Neutrophil (primary cell): ENCODE data around the gene LRRC4C.

Source experiments
- H3K27ac ChIP-seq: fragments of 200-600 bp; sonication (generic); 2 replicates; pipeline ENCODE4 v1.5.1; 2016; ENCODE audit warnings: mild to moderate bottlenecking, moderate library complexity
- H3K27me3 ChIP-seq: fragments of 200-600 bp; sonication (generic); 2 replicates; pipeline ENCODE4 v1.6.0; 2016; ENCODE audit warnings: mild to moderate bottlenecking
- H3K36me3 ChIP-seq: fragments of 200-600 bp; sonication (generic); 2 replicates; pipeline ENCODE4 v1.5.1; 2017
- H3K4me1 ChIP-seq, 2 experiments: fragments of 200-600 bp in 1 of 2; sonication (generic) in 1 of 2; 1 replicate in 1 of 2; 2 replicates in 1 of 2; pipeline versions ENCODE4 v1.5.1 to v1.6.1; 2013 to 2016; ENCODE audit warnings: low read depth in 1 of 2, low read length in 1 of 2, mild to moderate bottlenecking in 1 of 2, moderate library complexity in 1 of 2; ENCODE audit not compliant: control insufficient read depth in 1 of 2, insufficient read depth in 1 of 2
- H3K4me3 ChIP-seq, 2 experiments: fragments of 200-600 bp in 1 of 2; sonication (generic) in 1 of 2; 1 replicate in 1 of 2; 2 replicates in 1 of 2; pipeline ENCODE4 v1.5.1; 2013 to 2016; ENCODE audit warnings: low read depth in 1 of 2, low read length in 1 of 2, mild to moderate bottlenecking in 1 of 2, moderate library complexity in 1 of 2
- H3K9me3 ChIP-seq: fragments of 200-600 bp; sonication (generic); 2 replicates; pipeline ENCODE4 v1.5.1; 2016
- TF ChIP-seq, protein P1 (sequence below): fragments of 200-600 bp; sonication (generic); IDR thresholded peaks from 2 replicates; pipeline ENCODE4 v1.5.1; 2016; ENCODE audit warnings: antibody characterized with exemption

LRRC4C gene

DNA sequence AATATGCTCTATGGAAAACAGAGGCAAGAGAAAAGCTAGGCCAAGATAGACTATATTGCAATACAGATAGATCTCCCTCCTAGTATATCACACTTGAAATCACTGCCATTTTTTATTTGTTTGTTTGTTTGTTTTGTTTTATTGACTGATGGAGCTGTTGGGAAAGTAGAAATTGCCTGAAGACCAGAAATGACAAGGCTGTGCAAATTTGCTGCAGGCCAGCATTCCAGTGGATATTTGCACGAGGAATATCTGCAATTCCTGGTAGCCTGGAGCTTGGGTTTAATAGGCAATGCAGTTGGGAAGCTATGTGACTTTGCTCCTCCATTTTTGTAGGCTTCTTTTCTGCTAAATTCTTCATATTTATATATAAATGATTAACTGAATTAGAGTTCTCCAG is 991.7 kb downstream of the LRRC4C start:
- Histone ChIP-seq H3K9me3 (no peaks in the 10 kb centered on the region), H3K27me3 (no peaks in the 10 kb centered on the region), H3K4me1 (no peaks in the 10 kb centered on the region), H3K27ac (no peak overlapping the region), H3K36me3 (no peaks in the 10 kb centered on the region), H3K4me3 (no peak overlapping the region)
- TF ChIP-seq, protein P1, sequence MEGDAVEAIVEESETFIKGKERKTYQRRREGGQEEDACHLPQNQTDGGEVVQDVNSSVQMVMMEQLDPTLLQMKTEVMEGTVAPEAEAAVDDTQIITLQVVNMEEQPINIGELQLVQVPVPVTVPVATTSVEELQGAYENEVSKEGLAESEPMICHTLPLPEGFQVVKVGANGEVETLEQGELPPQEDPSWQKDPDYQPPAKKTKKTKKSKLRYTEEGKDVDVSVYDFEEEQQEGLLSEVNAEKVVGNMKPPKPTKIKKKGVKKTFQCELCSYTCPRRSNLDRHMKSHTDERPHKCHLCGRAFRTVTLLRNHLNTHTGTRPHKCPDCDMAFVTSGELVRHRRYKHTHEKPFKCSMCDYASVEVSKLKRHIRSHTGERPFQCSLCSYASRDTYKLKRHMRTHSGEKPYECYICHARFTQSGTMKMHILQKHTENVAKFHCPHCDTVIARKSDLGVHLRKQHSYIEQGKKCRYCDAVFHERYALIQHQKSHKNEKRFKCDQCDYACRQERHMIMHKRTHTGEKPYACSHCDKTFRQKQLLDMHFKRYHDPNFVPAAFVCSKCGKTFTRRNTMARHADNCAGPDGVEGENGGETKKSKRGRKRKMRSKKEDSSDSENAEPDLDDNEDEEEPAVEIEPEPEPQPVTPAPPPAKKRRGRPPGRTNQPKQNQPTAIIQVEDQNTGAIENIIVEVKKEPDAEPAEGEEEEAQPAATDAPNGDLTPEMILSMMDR: no peak

- Histone ChIP-seq H3K9me3 (no peaks in the 10 kb centered on the region), H3K4me3 (no peak overlapping the region), H3K27me3 (no peaks in the 10 kb centered on the region), H3K4me1 (no peaks in the 10 kb centered on the region), H3K27ac (no peak overlapping the region), H3K36me3 (no peaks in the 10 kb centered on the region)
- TF ChIP-seq, protein P1: no peak
Measured at GRCh38 chr11:40445391-40445790, 1014.1 kb downstream of the LRRC4C start.

- H3K4me3 ChIP-seq: no peak overlapping the region
- no peaks in the 10 kb centered on the region for H3K9me3 ChIP-seq
- no peaks in the 10 kb centered on the region for H3K36me3 ChIP-seq
- H3K27ac ChIP-seq: no peak overlapping the region
- no peaks in the 10 kb centered on the region for H3K27me3 ChIP-seq
- TF ChIP-seq, protein P1: no peak
- no peaks in the 10 kb centered on the region for H3K4me1 ChIP-seq
Measured at GRCh38 chr11:40444151-40444550, 1015.3 kb downstream of the LRRC4C start.

DNA sequence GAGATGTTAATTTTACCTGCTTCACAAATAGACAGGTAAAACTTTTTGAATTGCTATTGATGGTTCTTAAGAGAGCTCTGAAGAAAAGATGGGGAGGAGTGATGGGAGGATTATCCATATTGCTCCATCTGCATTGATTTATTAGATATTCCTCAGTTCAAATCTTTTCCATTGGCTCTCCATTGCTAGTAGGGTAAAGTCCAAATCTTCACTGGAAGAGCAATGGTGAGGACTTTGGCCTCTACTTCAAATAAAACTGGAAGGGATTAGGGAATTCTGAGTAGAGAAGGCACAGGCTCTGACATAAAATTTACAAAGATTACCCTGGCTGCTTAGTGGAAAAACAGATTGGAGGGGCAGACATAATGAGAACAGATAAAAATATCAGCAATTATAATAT is 1024.1 kb downstream of the LRRC4C start:
- no peak overlapping the region for H3K27ac ChIP-seq
- H3K27me3 ChIP-seq: no peaks in the 10 kb centered on the region
- no peaks in the 10 kb centered on the region for H3K9me3 ChIP-seq
- H3K4me1 ChIP-seq: no peaks in the 10 kb centered on the region
- TF ChIP-seq, protein P1: no peak
- no peaks in the 10 kb centered on the region for H3K36me3 ChIP-seq
- H3K4me3 ChIP-seq: no peak overlapping the region

- no peaks in the 10 kb centered on the region for H3K9me3 ChIP-seq
- no peak overlapping the region for H3K27ac ChIP-seq
- H3K4me1 ChIP-seq: no peaks in the 10 kb centered on the region
- H3K27me3 ChIP-seq: no peaks in the 10 kb centered on the region
- H3K4me3 ChIP-seq: no peak overlapping the region
- TF ChIP-seq, protein P1: no peak
- no peaks in the 10 kb centered on the region for H3K36me3 ChIP-seq
Measured at GRCh38 chr11:40434926-40435325, 1024.5 kb downstream of the LRRC4C start.

DNA sequence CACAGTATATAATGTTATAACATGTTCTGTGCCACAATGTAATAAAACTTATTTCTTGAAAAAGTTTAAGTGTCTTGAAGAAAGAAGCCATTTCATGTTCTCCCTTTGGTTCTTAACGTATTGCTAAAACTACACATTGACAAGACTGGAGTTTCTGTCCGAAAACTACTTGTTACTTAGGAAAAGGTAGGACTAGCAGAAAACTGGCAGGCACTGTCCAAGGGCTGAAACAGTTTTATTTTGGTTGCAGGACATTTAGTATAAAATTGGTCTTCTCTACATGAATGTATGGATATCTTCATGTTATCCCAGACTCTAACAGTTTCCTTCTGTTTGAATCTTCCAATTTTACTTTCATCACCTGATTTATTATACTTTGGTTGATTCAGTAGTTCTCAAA is 1027.1 kb downstream of the LRRC4C start:
- Histone ChIP-seq H3K27ac (no peak overlapping the region), H3K4me3 (no peak overlapping the region), H3K9me3 (no peaks in the 10 kb centered on the region), H3K36me3 (no peaks in the 10 kb centered on the region), H3K4me1 (no peaks in the 10 kb centered on the region), H3K27me3 (no peaks in the 10 kb centered on the region)
- TF ChIP-seq, protein P1: no peak
